ENCODE measurements around the gene ALK.
A peak's percentile ranks its signal among the peaks of the same experiment; 100 is the strongest.

The ALK gene

DNA sequence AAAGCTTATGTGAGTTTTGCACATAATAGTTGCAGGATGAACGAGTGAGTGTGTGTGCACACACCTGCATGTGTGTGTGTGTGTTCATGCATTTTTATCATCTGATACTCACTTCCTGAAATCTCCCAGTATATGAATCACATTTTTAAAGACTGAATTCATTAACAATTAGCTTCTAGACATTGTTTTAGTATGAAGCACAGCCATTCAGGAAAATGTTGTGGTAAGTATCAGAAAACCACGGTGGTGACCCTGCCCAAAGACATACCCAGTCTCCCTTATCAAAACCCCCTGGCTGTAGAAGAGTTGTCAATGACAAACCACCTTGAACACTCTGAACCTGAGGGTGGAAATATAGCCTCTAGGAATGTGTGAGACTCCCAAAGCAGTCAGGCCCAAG, 220.8 kb downstream of the ALK start:
- DNase-seq, result no peak

- no peak for DNase-seq
Measured at GRCh38 chr2:29699045-29699444, 222.3 kb downstream of the ALK start.

DNA sequence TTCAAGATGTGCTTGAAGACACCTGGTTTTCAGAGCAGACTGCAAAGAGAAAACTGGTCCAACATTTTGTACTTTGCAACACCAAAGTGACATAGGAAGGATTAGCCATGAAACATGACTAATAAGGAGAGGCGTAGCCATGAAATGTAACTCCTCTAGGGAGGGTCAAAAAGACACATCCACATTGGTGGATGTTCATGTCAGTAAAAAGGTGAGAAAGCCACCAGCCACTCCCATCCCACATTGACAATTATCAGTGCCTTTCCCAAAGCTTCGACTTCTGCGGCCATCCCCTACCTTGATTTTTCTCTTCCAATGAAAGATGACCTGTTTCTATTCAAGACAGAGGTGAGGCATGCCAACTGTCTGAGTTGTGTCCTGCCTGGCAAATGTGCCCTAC, 223.2 kb downstream of the ALK start:
- DNase-seq, result no peak

GRCh38 chr2:29697715-29698114, 223.7 kb downstream of the ALK start:
- no peak for DNase-seq

DNA sequence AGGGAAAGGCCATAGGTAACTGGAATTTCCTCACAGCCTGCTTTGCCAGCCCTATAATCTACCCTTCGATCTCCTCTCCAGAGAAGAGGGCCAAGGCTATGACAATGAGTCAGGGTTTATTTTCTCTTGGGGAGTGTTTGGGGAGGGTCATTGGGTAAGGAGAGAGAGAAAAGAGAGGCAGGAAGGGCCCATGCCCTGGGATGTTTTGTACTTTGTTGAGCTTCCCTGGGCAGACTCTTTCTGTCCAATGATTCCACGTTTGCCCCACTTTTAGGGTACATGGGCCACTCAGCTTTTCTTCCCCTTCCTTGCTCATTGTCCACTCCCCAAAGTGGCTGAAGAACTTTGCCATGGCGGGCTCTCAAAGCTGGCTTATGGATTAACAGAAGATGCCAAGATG, 224.2 kb downstream of the ALK start:
- no peak for DNase-seq

- no peak for DNase-seq
Measured at GRCh38 chr2:29694741-29695140, 226.6 kb downstream of the ALK start.

- no peak for DNase-seq
Measured at GRCh38 chr2:29691391-29691950, 229.9 kb downstream of the ALK start.

DNA sequence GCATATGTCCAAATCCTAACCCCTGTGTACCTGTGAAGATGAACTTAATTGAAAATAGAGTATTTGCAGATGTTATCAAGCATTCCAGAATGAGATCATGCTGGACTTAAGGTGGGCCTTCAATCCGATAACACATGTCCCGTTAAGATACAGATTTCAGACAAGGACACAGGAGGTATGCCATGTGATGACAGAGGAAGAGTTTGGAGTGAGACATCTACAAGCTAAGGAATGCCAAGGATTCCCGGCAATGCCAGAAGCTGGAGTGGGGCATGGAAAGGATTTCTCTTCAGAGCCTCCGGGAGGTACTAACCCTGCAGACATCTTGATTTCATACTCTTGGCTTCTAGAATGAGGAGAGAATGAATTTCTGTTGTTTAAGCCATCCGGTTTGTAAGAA, 231.7 kb downstream of the ALK start:
- DNase-seq, result no peak

DNA sequence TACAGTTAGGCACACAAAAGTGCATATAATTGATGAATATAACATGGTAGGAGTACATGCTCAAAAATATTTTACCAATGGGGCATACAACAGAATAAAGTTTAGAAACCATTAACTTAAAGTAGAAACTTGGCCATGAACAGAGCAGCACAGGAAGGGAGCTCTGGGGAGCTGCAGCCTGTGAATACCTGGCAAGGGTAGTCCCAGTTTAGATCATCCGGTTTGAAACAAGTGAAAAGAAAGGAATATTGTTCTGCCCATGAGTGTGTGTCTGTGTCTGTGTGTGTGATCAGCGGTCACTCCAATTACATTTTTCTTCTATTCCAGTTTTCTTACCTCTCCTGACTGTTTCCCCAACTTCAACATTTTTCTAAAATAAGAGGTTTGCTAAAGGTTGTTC, 233.0 kb downstream of the ALK start:
- no peak for DNase-seq

- peak; percentile 24 for DNase-seq
Measured at GRCh38 chr2:29687121-29687520, 234.3 kb downstream of the ALK start.

GRCh38 chr2:29676886-29677453, 244.4 kb downstream of the ALK start:
- DNase-seq, result no peak

GRCh38 chr2:29664578-29664977, 256.8 kb downstream of the ALK start:
- no peak for DNase-seq

DNA sequence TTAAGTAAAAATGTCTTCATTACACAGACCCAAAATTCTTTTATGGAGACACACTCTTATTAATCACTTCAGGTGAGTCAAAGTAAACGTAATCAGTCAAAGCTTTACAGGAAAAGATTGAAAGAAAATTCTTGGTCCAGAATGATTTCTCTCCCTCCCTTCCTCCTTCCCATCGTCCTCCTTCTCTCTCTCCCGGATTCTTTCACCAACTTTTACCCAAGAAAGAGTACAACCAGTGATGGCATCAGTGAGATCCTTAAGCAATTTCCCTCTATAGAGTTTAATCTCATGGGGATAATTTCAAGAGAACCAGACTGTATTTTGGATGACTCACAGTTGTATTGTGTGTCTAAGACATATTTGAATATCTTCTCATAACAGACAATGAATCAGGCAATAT, 258.1 kb downstream of the ALK start:
- no peak for DNase-seq

DNA sequence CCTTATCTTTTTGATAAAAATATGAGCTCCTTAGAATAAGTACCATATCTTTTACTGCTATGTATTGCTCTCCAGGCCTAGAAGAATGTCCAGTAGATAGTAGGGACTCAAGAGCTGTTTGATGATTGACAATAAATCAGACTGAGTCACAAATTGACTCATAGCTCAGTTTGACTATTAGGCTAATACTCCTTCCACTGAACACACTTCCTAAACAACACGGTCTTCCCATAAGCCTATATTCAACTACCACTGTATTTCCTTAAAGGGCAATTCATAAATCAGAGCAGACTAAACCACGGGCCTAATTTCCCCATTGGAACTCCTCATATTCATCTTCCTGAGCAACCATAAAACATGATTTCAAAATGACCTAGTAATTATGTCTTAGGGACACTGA, 258.5 kb downstream of the ALK start:
- DNase-seq, result no peak

DNA sequence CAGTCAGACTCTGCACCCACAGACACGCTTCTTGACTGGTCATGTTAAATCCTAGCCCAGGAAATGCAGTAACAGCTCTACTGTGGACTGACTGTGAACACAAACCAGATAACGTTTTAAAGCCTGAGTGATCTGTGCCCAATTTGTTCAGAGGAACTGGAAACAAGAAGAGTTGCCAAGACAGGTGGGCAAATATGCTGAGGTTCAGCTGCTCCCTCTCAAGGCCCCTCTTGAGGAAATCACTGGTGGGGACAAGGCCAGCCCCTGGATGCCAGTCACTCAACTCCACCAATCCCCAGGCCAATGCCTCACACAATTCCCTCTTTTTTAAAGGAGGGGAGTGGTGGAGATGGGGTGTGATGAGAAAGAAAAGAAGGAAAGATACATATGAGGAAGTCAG, 261.2 kb downstream of the ALK start:
- DNase-seq, result no peak

DNA sequence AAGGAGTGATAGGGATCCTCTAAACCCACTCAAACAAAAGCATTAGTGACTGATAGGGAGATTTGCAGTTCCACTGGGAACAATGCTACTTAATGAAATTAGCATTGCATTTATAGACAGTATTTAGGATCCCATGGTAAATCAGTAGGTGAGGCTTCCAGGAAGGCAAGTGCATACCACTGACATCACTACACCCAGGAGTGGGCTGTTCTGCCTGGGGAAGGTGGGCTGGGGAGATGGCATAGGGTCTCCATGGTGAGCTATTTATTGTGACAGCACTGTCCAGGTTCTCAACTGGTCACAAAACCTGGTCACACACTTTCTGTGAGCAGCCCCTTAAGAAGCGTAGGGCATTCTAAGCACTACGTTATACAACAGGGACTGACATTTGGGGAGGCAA, 262.2 kb downstream of the ALK start:
- no peak for DNase-seq

- DNase-seq, result no peak
Measured at GRCh38 chr2:29657674-29658073, 263.7 kb downstream of the ALK start.

DNA sequence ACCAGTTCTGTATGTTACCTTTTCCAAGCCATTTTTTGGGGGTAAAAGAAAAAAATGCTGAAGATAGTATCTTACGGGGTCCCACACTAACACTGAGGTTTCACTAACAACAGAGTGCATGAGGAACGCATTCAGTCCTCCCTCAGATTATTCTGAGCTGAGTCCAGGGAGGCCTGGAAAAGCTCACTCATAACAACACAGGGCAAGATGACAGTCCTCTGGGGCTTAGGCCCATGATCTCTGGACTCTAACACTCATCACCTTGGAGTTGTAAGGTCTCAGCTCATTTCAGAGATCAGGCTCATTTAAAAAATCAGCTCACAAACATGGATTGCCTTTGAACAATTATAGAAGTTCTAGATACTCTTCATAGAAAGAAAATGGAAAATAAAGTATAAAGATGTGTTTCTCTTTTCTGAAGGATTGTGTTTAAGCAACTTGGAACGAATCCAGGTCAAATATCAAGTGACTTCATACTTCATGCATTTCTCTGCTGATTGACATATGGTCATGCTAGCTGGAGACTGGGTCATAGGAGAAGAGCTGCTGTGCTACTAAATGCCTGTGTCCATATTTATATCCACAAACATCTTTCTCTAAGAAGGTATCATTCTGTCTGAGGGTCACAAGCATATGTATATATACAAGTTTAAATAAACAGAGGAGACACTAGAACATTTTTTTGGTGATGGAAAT, 265.8 kb downstream of the ALK start:
- DNase-seq, result no peak

DNA sequence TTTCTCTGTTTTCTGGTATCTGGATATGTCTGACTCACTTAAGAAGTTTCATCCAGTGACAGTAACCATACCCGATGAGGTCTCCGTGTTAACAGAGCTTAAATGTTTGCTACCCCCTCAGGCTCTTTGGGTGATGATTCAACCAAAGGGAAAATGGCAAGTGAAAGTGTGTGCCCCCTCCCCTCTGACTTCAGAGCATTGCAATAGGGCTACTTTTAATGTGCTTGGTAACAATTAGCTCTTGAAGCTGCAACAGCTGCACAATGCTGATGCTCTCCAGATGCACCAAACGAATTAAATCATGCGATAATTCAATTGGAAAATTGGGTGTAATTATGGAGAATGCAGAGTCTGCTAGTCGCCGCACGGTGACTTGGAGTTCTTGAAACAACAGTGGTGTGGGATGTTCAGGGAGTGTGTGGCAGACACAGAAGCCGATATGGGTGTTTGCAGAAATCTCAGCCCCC, 270.7 kb downstream of the ALK start:
- DNase-seq, result no peak

DNA sequence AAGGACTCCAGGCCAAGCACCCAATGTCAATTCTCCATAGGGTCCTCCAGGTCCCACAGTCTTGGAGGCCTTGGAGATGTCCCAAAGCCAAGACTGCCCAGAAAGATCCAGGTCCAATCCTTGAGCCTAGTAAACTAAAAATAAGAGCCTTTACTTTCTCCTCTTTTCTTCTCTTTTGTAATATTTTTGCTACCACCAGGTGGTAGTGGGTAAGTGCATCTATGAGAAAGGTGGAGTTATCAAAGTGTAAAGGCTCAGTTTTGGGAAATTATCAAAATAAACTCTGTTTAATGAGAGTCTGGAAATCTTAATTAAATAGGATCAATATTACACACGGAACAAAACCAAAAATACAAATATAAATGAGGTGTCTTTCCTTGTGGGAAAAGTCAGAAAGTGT, 276.4 kb downstream of the ALK start:
- DNase-seq, result no peak

GRCh38 chr2:29643196-29643595, 278.2 kb downstream of the ALK start:
- no peak for DNase-seq

DNA sequence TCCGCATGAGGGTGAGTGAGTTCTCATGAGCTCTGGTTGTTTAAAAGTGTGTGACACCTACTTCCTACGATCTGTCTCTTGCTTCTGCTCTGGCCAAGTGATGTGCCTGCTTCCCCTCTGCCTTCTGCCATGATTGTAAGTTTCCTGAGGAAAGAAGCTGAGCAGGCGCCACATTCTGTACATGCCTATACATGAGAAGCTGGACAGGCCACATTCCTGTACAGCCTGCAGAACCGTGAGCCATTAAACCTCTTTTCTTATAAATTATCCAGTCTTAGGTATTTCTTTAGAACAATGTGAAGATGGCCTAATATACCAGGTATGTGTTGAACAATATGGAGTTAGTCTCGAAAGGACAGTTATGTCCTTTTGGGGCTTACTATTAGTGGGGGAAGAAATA, 281.0 kb downstream of the ALK start:
- DNase-seq, result no peak

DNA sequence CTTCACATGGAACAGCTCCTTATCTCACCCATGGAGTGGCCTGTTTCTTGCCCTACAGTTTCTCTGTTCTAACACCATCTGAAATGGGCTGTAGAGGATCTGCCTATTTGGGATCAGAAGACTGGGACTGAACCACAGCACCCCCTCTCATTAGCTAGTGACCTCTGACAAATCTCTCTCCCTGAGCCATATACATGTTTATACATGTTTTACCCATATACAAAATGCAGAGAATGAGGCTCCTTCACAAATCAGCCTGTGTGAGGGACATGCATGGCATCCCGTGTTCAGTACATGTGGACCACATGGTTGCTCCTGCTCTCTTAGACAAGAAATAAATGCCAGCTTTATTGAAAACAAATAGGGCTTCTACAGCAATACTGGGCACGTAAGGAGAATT, 282.7 kb downstream of the ALK start:
- DNase-seq, result no peak

GRCh38 chr2:29634916-29635315, 286.5 kb downstream of the ALK start:
- DNase-seq, result no peak

DNA sequence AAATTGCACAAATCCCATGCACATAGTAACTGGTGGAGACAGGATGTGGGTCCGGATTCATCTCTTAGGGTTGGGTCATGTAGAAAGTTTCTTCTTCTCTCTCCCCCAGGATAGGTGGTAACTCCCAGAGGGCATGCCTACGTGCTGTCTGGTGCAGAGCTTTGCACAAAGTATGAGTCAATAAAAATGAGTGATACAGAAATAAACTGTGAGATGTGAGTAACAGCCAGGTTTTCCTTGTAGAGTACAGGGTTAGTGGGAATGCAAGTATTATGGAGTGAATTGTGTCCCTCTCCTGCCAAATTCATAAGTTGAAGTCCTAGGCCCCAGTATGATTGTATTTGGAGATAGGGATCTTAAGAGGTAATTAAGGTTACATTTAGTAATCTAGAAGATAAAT, 289.4 kb downstream of the ALK start:
- DNase-seq, result no peak
